ENCODE results near the gene GANC.

Gene GANC

GRCh38 chr15:42392309-42393024 is 119.5 kb downstream of the GANC start:
- DNase-seq: no peak
- TF ChIP-seq POLR2A (IDR thresholded peaks at IDR 0.05; ENCODE audit: low read length) (no peak), GATA1 (IDR thresholded peaks at IDR 0.05; ENCODE audit: low read depth, low read length) (no peak)

GRCh38 chr15:42394106-42394505 is 121.1 kb downstream of the GANC start:
- no peak for DNase-seq
- TF ChIP-seq GATA1 (IDR thresholded peaks at IDR 0.05; ENCODE audit: low read depth, low read length) (no peak), POLR2A (IDR thresholded peaks at IDR 0.05; ENCODE audit: low read length) (no peak)

- TF ChIP-seq GATA1 (IDR thresholded peaks at IDR 0.05; ENCODE audit: low read depth, low read length): no peak
- no peak for TF ChIP-seq POLR2A (IDR thresholded peaks at IDR 0.05; ENCODE audit: low read length)
- no peak for DNase-seq
These were observed 122.8 kb downstream of the GANC start for GRCh38 chr15:42395838-42396237.

GRCh38 chr15:42401544-42402454 is 128.8 kb downstream of the GANC start:
- TF ChIP-seq GATA1 (IDR thresholded peaks at IDR 0.05; ENCODE audit: low read depth, low read length) (no peak), POLR2A (IDR thresholded peaks at IDR 0.05; ENCODE audit: low read length) (no peak)
- no peak for DNase-seq

GRCh38 chr15:42402455-42403205 is 129.6 kb downstream of the GANC start:
- no peak for DNase-seq

GRCh38 chr15:42403389-42403788 is 130.4 kb downstream of the GANC start:
- TF ChIP-seq GATA1 (IDR thresholded peaks at IDR 0.05; ENCODE audit: low read depth, low read length): no peak
- no peak for TF ChIP-seq POLR2A (IDR thresholded peaks at IDR 0.05; ENCODE audit: low read length)
- no peak for DNase-seq

More at GRCh38 chr15:42402455-42403205, 129.6 kb downstream of the GANC start:
- TF ChIP-seq GATA1 (IDR thresholded peaks at IDR 0.05; ENCODE audit: low read depth, low read length) (no peak), POLR2A (IDR thresholded peaks at IDR 0.05; ENCODE audit: low read length) (no peak)

GRCh38 chr15:42404461-42405235 is 131.6 kb downstream of the GANC start:
- TF ChIP-seq POLR2A (IDR thresholded peaks at IDR 0.05; ENCODE audit: low read length) (no peak), GATA1 (IDR thresholded peaks at IDR 0.05; ENCODE audit: low read depth, low read length) (no peak)
- DNase-seq: no peak

- TF ChIP-seq POLR2A (IDR thresholded peaks at IDR 0.05; ENCODE audit: low read length) (no peak), GATA1 (IDR thresholded peaks at IDR 0.05; ENCODE audit: low read depth, low read length) (no peak)
- no peak for DNase-seq
These were observed 133.0 kb downstream of the GANC start for GRCh38 chr15:42405863-42406482.
